Measurements from ENCODE around the gene YDJC. TPM values are rescaled to one million over a fixed set of nuclear protein-coding genes. Genes with fewer than 3 reads are reported as not detected.
"Not testable (repeated sequence)": the region's sequence is repeated elsewhere in the genome, so short reads cannot be mapped to it uniquely, and the experiment has no call there.

YDJC gene
- total RNA-seq, 2 donors from 2014 or later, result 18.9 to 23.2 TPM

- intact Hi-C loops (cut with DNase I, micrococcal nuclease), result no loop called here
- DNase-seq, result no peak
- ATAC-seq, result no peak
These were observed 23.0 kb upstream of the YDJC start for GRCh38 chr22:21652547-21653545.

DNA sequence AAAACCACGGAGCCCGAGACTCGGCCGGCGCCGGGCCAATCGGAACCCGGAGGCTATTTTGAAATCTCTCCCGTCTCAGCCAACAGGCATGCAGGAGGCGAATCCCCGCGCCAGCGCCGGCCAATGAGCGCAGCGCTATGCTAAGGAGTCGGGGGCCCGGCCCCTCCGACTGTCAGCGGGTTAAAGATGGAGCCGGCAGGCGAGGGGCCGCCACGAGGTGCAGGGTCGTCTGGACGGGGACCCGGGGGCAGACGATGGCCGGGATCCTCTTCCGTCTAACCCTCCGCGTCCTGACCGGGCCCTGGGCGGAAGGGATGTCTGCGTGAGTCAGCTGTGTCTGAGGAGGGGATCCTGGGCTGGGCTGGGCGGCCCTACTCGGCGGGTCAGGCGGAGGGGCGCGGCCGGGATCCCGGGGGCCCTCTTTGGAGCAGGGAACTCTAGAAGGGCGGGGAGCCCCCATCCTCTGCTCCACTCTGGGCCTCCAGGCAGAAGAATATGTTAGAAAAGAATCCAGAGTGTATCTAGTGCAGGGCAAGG lies 22.3 kb upstream of the YDJC start:
- peak; percentile 85 to 91 for DNase-seq
- peak; percentile 94 for ATAC-seq
- intact Hi-C loops (cut with DNase I, micrococcal nuclease), result no loop called here

GRCh38 chr22:21651521-21652009 lies 21.7 kb upstream of the YDJC start:
- no peak for DNase-seq
- intact Hi-C loops (cut with DNase I, micrococcal nuclease), result no loop called here
- no peak for ATAC-seq

DNA sequence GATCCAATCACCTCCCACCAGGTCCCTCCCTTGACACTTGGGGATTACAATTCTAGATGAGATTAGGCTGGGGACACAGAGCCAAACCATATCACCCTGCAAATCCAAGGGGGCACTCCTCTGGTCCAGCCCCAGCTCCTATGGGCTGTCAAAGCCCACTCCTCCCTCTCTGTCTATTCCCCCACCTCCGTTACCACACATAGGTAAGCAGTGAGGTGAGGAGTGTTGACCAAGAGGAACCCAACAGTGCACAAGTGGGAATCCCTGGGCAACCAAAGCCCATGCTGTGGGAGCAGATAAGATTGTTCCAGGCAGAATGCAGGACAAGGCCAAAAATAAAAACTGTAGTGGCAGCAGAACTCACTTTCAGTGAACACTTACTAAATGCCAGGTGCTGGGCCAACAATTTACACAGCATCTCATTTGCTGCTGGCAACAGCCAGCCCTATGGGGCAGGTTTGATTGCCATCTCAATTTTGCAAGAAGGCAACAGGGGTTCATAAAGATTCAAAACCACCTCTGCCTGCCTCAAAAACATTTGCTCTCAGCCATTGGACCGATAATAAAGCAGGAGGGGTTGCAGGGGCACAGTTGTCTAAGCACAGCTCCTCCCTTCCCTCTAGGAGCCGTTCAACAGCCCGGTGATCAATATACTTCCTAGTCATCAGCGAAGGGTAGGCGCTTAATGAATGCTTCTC lies 21.1 kb upstream of the YDJC start:
- intact Hi-C loops (cut with DNase I, micrococcal nuclease), result no loop called here
- DNase-seq, result no peak
- peak; percentile 7 for ATAC-seq

DNA sequence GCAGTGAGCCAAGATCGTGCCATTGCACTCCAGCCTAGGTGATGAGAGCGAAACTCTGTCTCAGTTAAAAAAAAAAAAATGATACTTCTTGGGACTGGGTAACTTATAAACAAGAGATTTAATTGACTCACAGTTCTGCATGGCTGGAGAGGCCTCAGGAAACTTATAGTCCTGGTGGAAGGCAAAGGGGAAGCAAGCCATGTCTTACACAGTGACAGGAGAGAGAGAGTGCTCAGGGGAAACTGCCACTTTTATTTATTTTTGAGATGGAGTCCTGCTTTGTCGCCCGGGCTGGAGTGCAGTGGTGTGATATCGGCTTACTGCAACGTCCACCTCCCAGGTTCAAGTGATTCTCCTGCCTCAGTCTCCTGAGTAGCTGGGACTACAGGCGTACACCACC lies 20.5 kb upstream of the YDJC start:
- intact Hi-C loops (cut with DNase I, micrococcal nuclease), result no loop called here
- no peak for ATAC-seq
- DNase-seq, result no peak

- ATAC-seq (peak; percentile 37), DNase-seq (peak; percentile 63 to 84)
- intact Hi-C loops (cut with DNase I, micrococcal nuclease), result no loop called here
These were observed 17.1 kb upstream of the YDJC start for GRCh38 chr22:21646608-21647590.

- intact Hi-C loops (cut with DNase I, micrococcal nuclease); ATAC-seq: not testable (repeated sequence)
These were observed 15.7 kb upstream of the YDJC start for GRCh38 chr22:21645513-21645912.

GRCh38 chr22:21643533-21644357 lies 13.9 kb upstream of the YDJC start:
- intact Hi-C loops (cut with DNase I, micrococcal nuclease), result no loop called here
- DNase-seq, result no peak
- ATAC-seq, result no peak

More at GRCh38 chr22:21645513-21645912, 15.7 kb upstream of the YDJC start:
- DNase-seq, result not testable (repeated sequence)

DNA sequence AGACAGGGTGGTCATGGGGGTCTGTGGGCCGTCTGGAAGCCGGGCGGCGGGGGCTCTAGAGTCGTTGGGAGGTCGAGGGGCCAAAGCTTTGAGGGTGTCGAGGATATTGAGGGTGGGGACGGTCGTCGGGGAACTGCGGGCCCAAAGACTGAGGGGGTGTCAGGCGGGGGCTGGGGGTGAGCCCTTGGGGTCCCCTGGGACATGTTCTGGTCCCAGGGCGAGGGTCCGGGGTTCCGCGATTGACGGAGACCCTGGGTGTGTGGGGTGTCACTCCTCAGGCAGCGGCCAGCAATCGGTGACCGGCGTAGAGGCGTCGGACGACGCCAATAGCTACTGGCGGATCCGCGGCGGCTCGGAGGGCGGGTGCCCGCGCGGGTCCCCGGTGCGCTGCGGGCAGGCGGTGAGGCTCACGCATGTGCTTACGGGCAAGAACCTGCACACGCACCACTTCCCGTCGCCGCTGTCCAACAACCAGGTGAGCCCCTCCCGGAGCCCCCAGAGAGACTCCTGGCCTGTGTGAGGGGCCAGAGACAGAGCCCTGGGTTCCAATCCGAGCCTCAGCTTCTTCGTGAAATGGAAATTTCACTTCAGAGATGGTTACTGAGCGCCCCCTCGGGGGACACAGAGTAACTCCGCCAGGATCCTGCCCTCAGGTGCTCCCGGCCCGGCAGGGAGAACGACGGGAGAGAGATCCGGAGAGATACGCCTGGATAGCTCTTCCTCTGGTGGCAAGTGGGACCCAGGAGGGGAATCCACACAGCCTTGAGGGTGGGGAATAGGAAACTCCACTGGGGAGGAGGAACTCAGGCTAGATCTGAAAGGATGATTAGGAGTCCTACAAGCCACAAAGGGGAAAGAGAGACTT lies 13.0 kb upstream of the YDJC start:
- intact Hi-C loops (cut with DNase I, micrococcal nuclease), result no loop called here
- peak; percentile 49 to 68 for DNase-seq
- ATAC-seq, result peak; percentile 42

GRCh38 chr22:21641789-21642583 lies 12.2 kb upstream of the YDJC start, which contains the start of gene SDF2L1:
SDF2L1 (plus strand) TSS chr22:21642302; CDS start chr22:21642337, 35 bp downstream.
- intact Hi-C loops (cut with DNase I, micrococcal nuclease), result no loop called here
- peak; percentile 98 for DNase-seq
- ATAC-seq, result peak; percentile 96

DNA sequence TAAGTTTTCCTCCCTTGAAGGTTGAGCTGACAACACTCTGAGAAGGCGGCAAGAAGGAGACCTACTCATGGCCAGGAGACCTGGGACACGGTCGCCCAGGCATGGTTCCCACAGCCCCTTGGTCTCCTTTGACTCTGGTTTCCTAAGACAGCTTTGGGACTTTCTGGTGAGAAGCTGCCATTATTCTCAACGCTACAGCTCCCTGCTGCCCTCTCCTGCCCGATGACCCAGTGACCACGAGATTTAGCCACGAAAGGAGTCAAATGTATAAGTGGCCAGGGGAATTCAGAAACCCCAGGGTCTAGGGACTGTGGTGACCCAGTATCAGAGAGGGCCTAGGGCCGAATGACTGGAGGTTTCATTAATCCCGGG lies 11.6 kb upstream of the YDJC start:
- intact Hi-C loops (cut with DNase I, micrococcal nuclease), result no loop called here
- DNase-seq (peak; percentile 45 to 53), ATAC-seq (peak; percentile 38)

- intact Hi-C loops (cut with DNase I, micrococcal nuclease), result no loop called here
- ATAC-seq (no peak), DNase-seq (no peak)
These were observed 11.0 kb upstream of the YDJC start for GRCh38 chr22:21640810-21641209.

GRCh38 chr22:21639359-21639758 lies 9.5 kb upstream of the YDJC start:
- ATAC-seq (no peak), DNase-seq (no peak)
- intact Hi-C loops (cut with DNase I, micrococcal nuclease), result no loop called here

DNA sequence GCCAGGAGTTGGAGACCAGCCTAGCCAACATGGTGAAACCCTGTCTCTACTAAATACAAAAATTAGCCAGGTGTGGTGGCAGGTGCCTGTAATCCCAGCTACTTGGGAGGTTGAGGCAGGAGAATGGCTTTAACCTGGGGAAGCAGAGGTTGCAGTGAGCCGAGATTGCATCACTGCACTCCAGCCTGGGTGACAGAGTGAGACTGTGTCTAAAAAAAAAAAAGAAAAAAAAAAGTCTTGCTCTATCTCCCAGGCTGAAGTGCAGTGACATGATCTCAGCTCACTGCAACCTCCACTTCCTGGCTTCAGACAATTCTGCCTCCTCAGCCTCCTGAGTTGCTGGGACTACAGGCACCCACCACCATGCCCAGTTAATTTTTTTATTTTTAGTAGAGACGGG lies 7.6 kb upstream of the YDJC start:
- intact Hi-C loops (cut with DNase I, micrococcal nuclease); DNase-seq; ATAC-seq: not testable (repeated sequence)

GRCh38 chr22:21636629-21637218 lies 6.9 kb upstream of the YDJC start:
- DNase-seq, result no peak
- intact Hi-C loops (cut with DNase I, micrococcal nuclease), result no loop called here

More at GRCh38 chr22:21636629-21637218, 6.9 kb upstream of the YDJC start:
- ATAC-seq, result no peak

Data from left colon (tissue), 2 donors.